ENCODE results near the gene TMCO4. TPM values are rescaled to one million over a fixed set of nuclear protein-coding genes. Genes with fewer than 3 reads are reported as not detected.

Gene TMCO4
- total RNA-seq, 4 donors from 2014 or later = 22.5 to 26.2 (median 23.8) TPM

GRCh38 chr1:19772053-19772452, 27.7 kb downstream of the TMCO4 start:
- no peak for TF ChIP-seq CTCF (IDR thresholded peaks at IDR 0.05; ENCODE audit: low read depth)

GRCh38 chr1:19771350-19771749, 28.4 kb downstream of the TMCO4 start:
- no peak for TF ChIP-seq CTCF (IDR thresholded peaks at IDR 0.05; ENCODE audit: low read depth)

- no peak for TF ChIP-seq CTCF (IDR thresholded peaks at IDR 0.05; ENCODE audit: low read depth)
Measured at GRCh38 chr1:19770436-19771190, 29.1 kb downstream of the TMCO4 start.

GRCh38 chr1:19769211-19769932, 30.3 kb downstream of the TMCO4 start:
- TF ChIP-seq CTCF (IDR thresholded peaks at IDR 0.05; ENCODE audit: low read depth) = no peak

- TF ChIP-seq CTCF (IDR thresholded peaks at IDR 0.05; ENCODE audit: low read depth) = no peak
Measured at GRCh38 chr1:19768353-19769210, 31.1 kb downstream of the TMCO4 start.

GRCh38 chr1:19765623-19766022, 34.1 kb downstream of the TMCO4 start:
- TF ChIP-seq CTCF (IDR thresholded peaks at IDR 0.05; ENCODE audit: low read depth) = no peak

GRCh38 chr1:19764848-19765247, 34.9 kb downstream of the TMCO4 start:
- TF ChIP-seq CTCF (IDR thresholded peaks at IDR 0.05; ENCODE audit: low read depth) = no peak

Measured in subcutaneous adipose tissue (tissue), 4 donors.